ENCODE data around the gene FER1L5.

FER1L5 gene

GRCh38 chr2:96694816-96695455, 52.4 kb downstream of the FER1L5 start:
- DNase-seq (ENCODE audit: low read depth in 1 of 2, low spot score in 1 of 2): no peak

- no peak for DNase-seq (ENCODE audit: low read depth in 1 of 2, low spot score in 1 of 2)
Measured at GRCh38 chr2:96695602-96696001, 53.0 kb downstream of the FER1L5 start.

GRCh38 chr2:96697476-96697875, 54.9 kb downstream of the FER1L5 start:
- DNase-seq (ENCODE audit: low read depth in 1 of 2, low spot score in 1 of 2): no peak

GRCh38 chr2:96698221-96698861, 55.8 kb downstream of the FER1L5 start:
- DNase-seq (ENCODE audit: low read depth in 1 of 2, low spot score in 1 of 2): no peak

GRCh38 chr2:96699021-96699420, 56.5 kb downstream of the FER1L5 start:
- DNase-seq (ENCODE audit: low read depth in 1 of 2, low spot score in 1 of 2): no peak

- no peak for DNase-seq (ENCODE audit: low read depth in 1 of 2, low spot score in 1 of 2)
Measured at GRCh38 chr2:96699621-96700020, 57.1 kb downstream of the FER1L5 start.

GRCh38 chr2:96700086-96700485, 57.5 kb downstream of the FER1L5 start:
- no peak for DNase-seq (ENCODE audit: low read depth in 1 of 2, low spot score in 1 of 2)

- no peak for DNase-seq (ENCODE audit: low read depth in 1 of 2, low spot score in 1 of 2)
Measured at GRCh38 chr2:96701636-96702035, 59.1 kb downstream of the FER1L5 start.

GRCh38 chr2:96702098-96702785, 59.7 kb downstream of the FER1L5 start:
- DNase-seq (ENCODE audit: low read depth in 1 of 2, low spot score in 1 of 2): no peak

GRCh38 chr2:96703021-96703751, 60.6 kb downstream of the FER1L5 start:
- no peak for DNase-seq (ENCODE audit: low read depth in 1 of 2, low spot score in 1 of 2)

- DNase-seq (ENCODE audit: low read depth in 1 of 2, low spot score in 1 of 2): no peak
Measured at GRCh38 chr2:96710985-96711384, 68.4 kb downstream of the FER1L5 start.

- DNase-seq (ENCODE audit: low read depth in 1 of 2, low spot score in 1 of 2): no peak
Measured at GRCh38 chr2:96715658-96716057, 73.1 kb downstream of the FER1L5 start.

- DNase-seq (ENCODE audit: low read depth in 1 of 2, low spot score in 1 of 2): no peak
Measured at GRCh38 chr2:96716388-96716787, 73.8 kb downstream of the FER1L5 start.

GRCh38 chr2:96726131-96726530, 83.6 kb downstream of the FER1L5 start:
- DNase-seq (ENCODE audit: low read depth in 1 of 2, low spot score in 1 of 2): no peak

GRCh38 chr2:96727431-96727830, 84.9 kb downstream of the FER1L5 start:
- no peak for DNase-seq (ENCODE audit: low read depth in 1 of 2, low spot score in 1 of 2)

GRCh38 chr2:96729748-96730147, 87.2 kb downstream of the FER1L5 start:
- DNase-seq (ENCODE audit: low read depth in 1 of 2, low spot score in 1 of 2): no peak

- DNase-seq (ENCODE audit: low read depth in 1 of 2, low spot score in 1 of 2): no peak
Measured at GRCh38 chr2:96730212-96730611, 87.6 kb downstream of the FER1L5 start.

GRCh38 chr2:96733931-96734330, 91.4 kb downstream of the FER1L5 start:
- DNase-seq (ENCODE audit: low read depth in 1 of 2, low spot score in 1 of 2): no peak

GRCh38 chr2:96734880-96735583, 92.5 kb downstream of the FER1L5 start:
- DNase-seq (ENCODE audit: low read depth in 1 of 2, low spot score in 1 of 2): no peak

GRCh38 chr2:96737251-96737650, 94.7 kb downstream of the FER1L5 start:
- DNase-seq (ENCODE audit: low read depth in 1 of 2, low spot score in 1 of 2): no peak

- no peak for DNase-seq (ENCODE audit: low read depth in 1 of 2, low spot score in 1 of 2)
Measured at GRCh38 chr2:96737831-96738230, 95.3 kb downstream of the FER1L5 start.
